Suprapubic skin (tissue), 3 donors: ENCODE measurements around the gene SPTBN5.

Experiments
- EP300 ChIP-seq: sonication (generic); formaldehyde crosslinking; IDR thresholded peaks from one replicate; pipeline ENCODE4 v1.6.1; 2017; ENCODE audit warnings: antibody characterized with exemption
- POLR2A ChIP-seq, 2 donors: fragments of 450-650 bp; IDR thresholded peaks; one replicate each; pipeline ENCODE4 v1.6.1; 2017; ENCODE audit warnings: antibody characterized with exemption in 2 of 2, mild to moderate bottlenecking in 2 of 2, moderate library complexity in 2 of 2
- TF ChIP-seq, protein P1 (sequence below), 2 donors: fragments of 200-600 bp in 1 of 2; fragments of 450-650 bp in 1 of 2; sonication (generic) in 1 of 2; IDR thresholded peaks; one replicate each; pipeline ENCODE4 v1.5.1; 2016 to 2019; ENCODE audit warnings: antibody characterized with exemption in 2 of 2, mild to moderate bottlenecking in 1 of 2, moderate library complexity in 1 of 2

DNA sequence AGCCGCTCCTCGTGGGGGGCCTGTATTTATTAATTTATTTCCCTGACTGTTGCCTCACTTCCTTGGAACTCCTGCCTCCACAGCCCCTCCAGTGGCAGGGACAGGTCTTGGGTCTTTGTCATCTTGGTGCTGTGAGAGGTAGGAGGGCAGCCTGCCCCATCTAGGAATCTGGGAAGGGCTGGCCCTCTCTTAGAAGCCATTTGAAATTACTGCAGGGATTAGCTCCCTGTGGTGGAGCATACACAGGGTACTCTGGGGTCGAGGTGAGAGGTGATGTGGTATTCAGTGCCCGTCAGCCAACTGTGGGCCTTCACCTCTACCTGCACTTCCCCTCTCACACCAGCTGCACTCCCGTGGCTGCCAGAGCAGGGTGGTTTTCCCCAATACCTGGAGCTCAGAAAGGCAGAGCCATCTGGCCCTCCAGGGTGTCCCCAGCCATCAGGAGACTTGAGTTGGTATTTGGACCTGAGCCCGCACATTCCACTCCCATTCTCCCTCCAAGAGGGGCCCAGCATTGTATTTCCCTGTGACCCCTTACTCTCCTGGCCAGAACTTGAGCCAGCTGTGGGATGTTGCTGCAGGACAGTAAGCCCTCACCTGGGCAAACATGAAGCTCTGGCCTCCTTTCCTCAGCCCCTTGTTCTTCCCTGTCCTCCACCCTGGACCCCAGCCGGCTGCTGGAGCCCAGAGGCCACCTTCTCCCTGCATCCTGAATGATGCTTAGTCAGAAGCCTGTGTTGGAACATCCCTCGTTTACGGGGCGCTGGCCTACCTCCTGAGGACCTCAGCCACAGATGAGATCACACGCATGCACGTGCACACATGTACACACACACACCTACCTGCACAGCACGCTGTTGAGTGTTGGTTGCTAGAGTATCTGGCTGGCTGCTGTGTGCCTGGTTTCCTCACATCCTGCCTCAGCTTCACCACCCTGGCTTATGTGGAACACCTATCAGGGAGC is 68.0 kb downstream of the SPTBN5 start:
- TF ChIP-seq, protein P1, sequence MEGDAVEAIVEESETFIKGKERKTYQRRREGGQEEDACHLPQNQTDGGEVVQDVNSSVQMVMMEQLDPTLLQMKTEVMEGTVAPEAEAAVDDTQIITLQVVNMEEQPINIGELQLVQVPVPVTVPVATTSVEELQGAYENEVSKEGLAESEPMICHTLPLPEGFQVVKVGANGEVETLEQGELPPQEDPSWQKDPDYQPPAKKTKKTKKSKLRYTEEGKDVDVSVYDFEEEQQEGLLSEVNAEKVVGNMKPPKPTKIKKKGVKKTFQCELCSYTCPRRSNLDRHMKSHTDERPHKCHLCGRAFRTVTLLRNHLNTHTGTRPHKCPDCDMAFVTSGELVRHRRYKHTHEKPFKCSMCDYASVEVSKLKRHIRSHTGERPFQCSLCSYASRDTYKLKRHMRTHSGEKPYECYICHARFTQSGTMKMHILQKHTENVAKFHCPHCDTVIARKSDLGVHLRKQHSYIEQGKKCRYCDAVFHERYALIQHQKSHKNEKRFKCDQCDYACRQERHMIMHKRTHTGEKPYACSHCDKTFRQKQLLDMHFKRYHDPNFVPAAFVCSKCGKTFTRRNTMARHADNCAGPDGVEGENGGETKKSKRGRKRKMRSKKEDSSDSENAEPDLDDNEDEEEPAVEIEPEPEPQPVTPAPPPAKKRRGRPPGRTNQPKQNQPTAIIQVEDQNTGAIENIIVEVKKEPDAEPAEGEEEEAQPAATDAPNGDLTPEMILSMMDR (IDR thresholded peaks at IDR 0.05), result no peak
- TF ChIP-seq EP300 (no peak), POLR2A (IDR thresholded peaks at IDR 0.05) (no peak)
